Suppressor macrophage treated with lipopolysaccharide for 1 hour (primary cell): ENCODE measurements around the gene ZDHHC8.

Source experiments
- DNase-seq, 3 donors: peaks; one replicate each; pipeline ENCODE4 v3.0.0-alpha.2; 2020 to 2022

Gene ZDHHC8

GRCh38 chr22:20130319-20130718, 1.3 kb upstream of the ZDHHC8 start:
- DNase-seq: no peak

- peak; percentile 74 to 93 (median 82) for DNase-seq
Measured at GRCh38 chr22:20130731-20131596, 640 bp upstream of the ZDHHC8 start.

GRCh38 chr22:20131859-20132685, 468 bp downstream of the ZDHHC8 start:
- peak; percentile 47 to 72 (median 58) for DNase-seq

- DNase-seq: no peak
Measured at GRCh38 chr22:20132686-20133246, 1.2 kb downstream of the ZDHHC8 start.

GRCh38 chr22:20133930-20134549, 2.4 kb downstream of the ZDHHC8 start:
- no peak for DNase-seq

- no peak for DNase-seq
Measured at GRCh38 chr22:20135265-20135664, 3.7 kb downstream of the ZDHHC8 start.

GRCh38 chr22:20135806-20136602, 4.4 kb downstream of the ZDHHC8 start:
- DNase-seq: no peak

GRCh38 chr22:20136603-20136873, 4.9 kb downstream of the ZDHHC8 start:
- no peak for DNase-seq

GRCh38 chr22:20137113-20137512, 5.5 kb downstream of the ZDHHC8 start:
- no peak for DNase-seq

- peak; percentile 21 to 33 (median 29) for DNase-seq
Measured at GRCh38 chr22:20137671-20138416, 6.2 kb downstream of the ZDHHC8 start.

- DNase-seq: no peak
Measured at GRCh38 chr22:20138417-20138738, 6.8 kb downstream of the ZDHHC8 start.

- no peak for DNase-seq
Measured at GRCh38 chr22:20138868-20139267, 7.3 kb downstream of the ZDHHC8 start.

- no peak for DNase-seq
Measured at GRCh38 chr22:20139391-20140106, 7.9 kb downstream of the ZDHHC8 start.

- DNase-seq: no peak
Measured at GRCh38 chr22:20140107-20140445, 8.5 kb downstream of the ZDHHC8 start.

GRCh38 chr22:20140521-20140964, 8.9 kb downstream of the ZDHHC8 start:
- no peak for DNase-seq

- DNase-seq: no peak
Measured at GRCh38 chr22:20141186-20142077, 9.8 kb downstream of the ZDHHC8 start.

GRCh38 chr22:20142711-20143621, 11.4 kb downstream of the ZDHHC8 start:
- no peak for DNase-seq

GRCh38 chr22:20143883-20144665, 12.5 kb downstream of the ZDHHC8 start:
- DNase-seq: peak in 1 of 3 donors; percentile 27
